KOPT-K1 (cell line): Measurements from ENCODE around the gene ICOS.

ENCODE experiments used
- H3K27ac ChIP-seq: fragments of 200-600 bp; sonication (generic); 2 replicates; pipeline ENCODE4 v1.5.1; 2016; ENCODE audit warnings: antibody characterized with exemption, mild to moderate bottlenecking, low read depth, low read length; ENCODE audit not compliant: poor library complexity, severe bottlenecking
- H3K36me3 ChIP-seq: fragments of 200-600 bp; sonication (generic); 2 replicates; pipeline ENCODE4 v1.5.1; 2017; ENCODE audit warnings: antibody characterized with exemption, mild to moderate bottlenecking, low read length, moderate library complexity; ENCODE audit not compliant: insufficient read depth
- H3K9me3 ChIP-seq: fragments of 200-600 bp; sonication (generic); 2 replicates; pipeline ENCODE4 v1.5.1; 2017; ENCODE audit warnings: antibody characterized with exemption, low read length, mild to moderate bottlenecking; ENCODE audit not compliant: insufficient read depth, poor library complexity, severe bottlenecking

Gene ICOS, protein sequence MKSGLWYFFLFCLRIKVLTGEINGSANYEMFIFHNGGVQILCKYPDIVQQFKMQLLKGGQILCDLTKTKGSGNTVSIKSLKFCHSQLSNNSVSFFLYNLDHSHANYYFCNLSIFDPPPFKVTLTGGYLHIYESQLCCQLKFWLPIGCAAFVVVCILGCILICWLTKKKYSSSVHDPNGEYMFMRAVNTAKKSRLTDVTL

DNA sequence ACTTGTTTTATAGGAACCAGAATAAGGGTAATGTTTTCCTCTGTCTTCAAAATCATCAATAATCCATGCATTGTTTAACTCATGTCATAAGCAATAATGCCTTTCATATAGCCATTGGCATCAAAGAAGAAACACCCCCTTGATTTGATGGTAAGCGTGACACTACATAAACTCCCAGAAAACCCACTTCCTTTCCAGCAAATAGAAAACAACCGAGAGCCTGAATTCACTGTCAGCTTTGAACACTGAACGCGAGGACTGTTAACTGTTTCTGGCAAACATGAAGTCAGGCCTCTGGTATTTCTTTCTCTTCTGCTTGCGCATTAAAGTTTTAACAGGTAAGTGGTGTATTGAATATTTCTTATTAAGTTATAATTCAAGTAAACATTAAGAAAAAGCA is at the start of gene ICOS:
TSS of gene ICOS (plus strand) at position 229 of the 400 bp plus-strand sequence. CDS start at position 281, 52 bp downstream.
- Histone ChIP-seq H3K27ac (peak within 1 kb of the TSS; percentile 98), H3K36me3 (peaks cover 6% of the 10 kb centered on the region; the same call in 1 of the 2 replicates), H3K9me3 (no peaks in the 10 kb centered on the region)

DNA sequence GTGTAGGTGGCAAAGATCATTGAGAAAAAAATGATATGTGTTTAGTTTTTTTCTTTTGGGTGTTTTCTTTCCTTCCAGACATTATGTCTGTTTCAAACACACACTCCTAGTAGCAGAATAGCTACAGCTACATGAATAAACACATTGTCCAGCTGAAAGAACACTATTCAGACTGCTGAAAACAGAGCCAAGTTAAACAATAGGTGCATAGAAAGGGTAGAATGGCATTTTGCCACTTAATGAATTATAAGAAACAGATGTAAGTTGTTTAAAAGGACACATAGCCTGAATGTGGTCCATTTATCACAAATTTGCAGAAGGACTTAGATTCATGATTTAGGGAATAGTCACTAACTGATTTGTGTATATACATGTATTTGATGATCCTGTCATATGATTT is 48.9 kb upstream of the ICOS start:
- Histone ChIP-seq H3K27ac (no peak overlapping the region), H3K36me3 (no peaks in the 10 kb centered on the region), H3K9me3 (no peaks in the 10 kb centered on the region)

DNA sequence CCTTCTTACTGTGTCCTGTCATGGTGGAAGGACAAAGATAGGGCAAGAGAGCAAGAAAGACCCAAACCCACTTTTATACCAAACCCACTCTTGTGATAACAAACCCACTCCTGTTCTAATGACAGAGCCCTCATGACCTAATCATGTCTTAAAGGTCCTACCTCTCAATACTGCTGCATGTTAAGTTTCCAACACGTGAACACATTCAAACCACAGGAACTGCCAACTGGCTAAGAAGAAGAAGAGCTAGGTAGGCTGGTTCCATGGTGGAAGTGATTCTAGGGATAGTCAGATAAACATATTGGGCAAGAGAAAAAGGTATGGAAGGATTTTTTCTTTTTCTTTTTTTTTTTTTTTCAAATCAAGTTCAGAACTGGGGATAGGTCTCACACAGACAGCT is 47.0 kb upstream of the ICOS start:
- no peaks in the 10 kb centered on the region for H3K36me3 ChIP-seq
- no peak overlapping the region for H3K27ac ChIP-seq

DNA sequence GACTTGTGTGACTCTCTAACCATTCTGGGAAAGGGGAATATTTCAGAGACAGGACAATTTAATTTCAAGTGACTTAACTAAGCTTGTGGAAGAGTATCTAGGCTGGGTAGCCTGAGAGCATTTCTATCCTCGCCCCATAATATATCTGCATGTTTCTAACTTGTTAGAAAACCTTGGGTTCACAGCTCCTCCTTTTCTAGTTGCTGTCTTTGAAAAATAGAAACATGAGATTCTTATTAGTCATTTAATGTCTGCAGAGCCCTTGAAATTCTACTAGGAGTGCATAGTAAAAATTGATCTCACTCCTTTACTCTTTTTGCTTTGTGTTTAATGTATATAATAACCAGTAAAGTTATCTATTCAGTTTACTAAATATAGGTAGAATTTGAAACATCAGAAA is 46.6 kb upstream of the ICOS start:
- H3K36me3 ChIP-seq, result no peaks in the 10 kb centered on the region
- H3K27ac ChIP-seq, result no peak overlapping the region
- H3K9me3 ChIP-seq, result no peaks in the 10 kb centered on the region

More for the DNA sequence above, 47.0 kb upstream of the ICOS start:
- H3K9me3 ChIP-seq, result no peaks in the 10 kb centered on the region

DNA sequence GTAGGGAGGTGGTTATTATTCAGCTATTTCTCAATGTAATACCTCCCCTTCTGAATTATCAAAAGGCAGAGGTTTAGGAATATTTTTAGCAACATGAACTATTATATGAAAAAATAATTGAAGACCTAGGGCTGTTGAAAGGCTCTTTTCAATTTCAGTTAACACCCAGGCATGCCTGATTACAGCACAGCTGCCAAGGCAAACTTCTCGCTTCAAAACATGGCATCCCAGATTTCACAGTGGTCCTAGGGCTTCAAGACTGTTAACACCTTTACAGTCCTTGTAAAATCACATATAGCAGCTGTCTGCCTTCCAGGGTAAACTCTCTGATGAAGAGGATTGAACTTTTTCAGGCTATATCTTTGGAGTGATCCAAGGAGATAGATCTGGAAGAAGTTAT is 45.8 kb upstream of the ICOS start:
- Histone ChIP-seq H3K9me3 (no peaks in the 10 kb centered on the region), H3K27ac (no peak overlapping the region), H3K36me3 (no peaks in the 10 kb centered on the region)

DNA sequence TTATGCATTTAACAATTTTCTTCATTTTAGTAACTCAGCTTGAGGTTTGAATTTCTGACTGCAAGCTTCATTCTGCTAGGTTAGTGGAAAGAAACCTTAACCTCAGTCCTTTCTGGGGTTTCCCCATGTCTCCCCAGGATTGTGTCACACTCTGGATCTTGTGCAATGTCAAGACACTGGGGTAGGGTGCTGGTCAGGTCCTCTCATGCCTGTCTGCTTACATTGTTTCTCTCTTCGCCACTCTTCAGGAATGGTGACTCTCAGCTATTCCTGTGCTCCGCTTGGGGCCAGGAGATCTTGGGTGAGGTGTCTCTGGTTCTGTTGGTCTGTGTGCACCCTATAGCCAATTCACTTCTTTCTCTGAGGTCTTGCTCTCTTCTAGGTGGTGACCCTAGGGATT is 45.1 kb upstream of the ICOS start:
- Histone ChIP-seq H3K36me3 (no peaks in the 10 kb centered on the region), H3K27ac (no peak overlapping the region), H3K9me3 (no peaks in the 10 kb centered on the region)

DNA sequence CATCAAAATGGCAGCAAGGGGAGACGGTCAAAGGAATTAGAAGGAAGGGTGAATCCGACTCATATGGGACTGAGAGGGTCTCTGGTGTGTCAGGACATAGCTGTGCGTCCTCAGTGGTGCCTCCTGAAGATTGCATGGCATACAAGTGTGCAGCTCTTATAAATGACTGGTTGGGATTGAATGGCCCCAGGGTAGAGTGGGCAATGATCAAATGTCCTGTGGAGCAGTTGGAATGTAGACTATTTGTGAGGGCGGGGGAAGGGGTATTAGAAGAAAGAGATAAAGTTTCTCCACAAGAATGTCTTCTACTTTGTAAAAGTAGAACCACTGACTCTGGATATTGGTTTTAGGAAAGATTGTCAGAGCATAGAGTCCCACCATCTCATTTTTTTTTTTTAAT is 44.4 kb upstream of the ICOS start:
- Histone ChIP-seq H3K27ac (no peak overlapping the region), H3K36me3 (no peaks in the 10 kb centered on the region), H3K9me3 (no peaks in the 10 kb centered on the region)

DNA sequence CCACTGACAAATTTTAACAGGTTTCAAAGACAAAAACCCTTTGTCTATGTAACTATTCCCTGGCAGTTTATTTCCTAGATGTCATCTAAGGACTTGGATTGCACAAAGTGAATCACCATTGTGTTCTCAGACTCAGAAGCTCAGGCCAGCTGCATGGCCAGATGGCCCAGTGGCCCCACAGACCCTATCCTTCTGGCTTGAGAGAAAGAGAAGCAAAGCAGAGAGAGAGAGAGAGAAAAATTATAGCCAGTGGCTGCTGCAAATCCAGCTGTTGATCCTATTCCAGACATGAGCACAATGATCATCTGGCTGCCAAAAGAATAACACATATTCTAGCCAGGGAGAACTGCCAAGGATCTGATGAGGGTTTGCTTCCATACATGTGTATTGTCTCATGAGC is 43.2 kb upstream of the ICOS start:
- H3K27ac ChIP-seq, result no peak overlapping the region
- no peaks in the 10 kb centered on the region for H3K36me3 ChIP-seq
- H3K9me3 ChIP-seq, result no peaks in the 10 kb centered on the region

DNA sequence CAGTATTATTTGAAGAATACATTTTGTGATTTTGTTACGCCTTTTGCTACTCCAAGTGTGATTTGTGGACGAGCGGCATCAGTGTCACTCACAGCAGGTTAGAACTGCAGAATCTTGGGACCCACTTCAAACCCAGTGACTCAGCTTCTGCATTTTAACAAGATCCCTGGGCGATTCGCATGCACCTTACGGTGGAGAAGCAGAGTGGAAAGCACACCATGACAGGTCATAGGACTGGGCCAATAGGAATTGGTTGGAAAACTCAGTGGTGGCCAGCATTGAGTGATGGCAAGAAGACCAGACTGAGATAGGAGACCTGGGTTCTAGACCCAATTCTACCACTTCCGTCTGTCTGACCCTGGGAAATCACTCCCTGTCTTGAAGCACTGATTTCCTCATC is 42.7 kb upstream of the ICOS start:
- Histone ChIP-seq H3K27ac (no peak overlapping the region), H3K9me3 (no peaks in the 10 kb centered on the region), H3K36me3 (no peaks in the 10 kb centered on the region)

DNA sequence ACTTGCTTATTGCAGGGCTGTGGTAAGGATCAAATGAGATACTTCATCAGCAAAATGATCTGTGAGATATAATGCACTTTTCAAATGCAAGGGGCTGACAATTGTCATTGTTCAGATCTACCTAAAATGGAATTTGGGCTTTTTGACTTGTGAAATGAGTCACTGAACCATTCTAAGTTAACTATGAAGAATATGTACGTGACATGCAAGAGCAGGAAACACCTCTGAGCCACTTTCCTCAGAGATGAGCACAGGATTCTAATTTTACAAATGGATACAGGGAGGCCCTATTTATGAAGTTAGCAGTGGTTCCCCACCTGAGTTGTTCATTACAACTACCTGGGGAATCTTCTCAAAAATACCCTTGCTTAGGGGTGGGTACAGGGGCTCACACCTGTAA is 42.3 kb upstream of the ICOS start:
- H3K9me3 ChIP-seq, result no peaks in the 10 kb centered on the region
- no peak overlapping the region for H3K27ac ChIP-seq
- no peaks in the 10 kb centered on the region for H3K36me3 ChIP-seq

DNA sequence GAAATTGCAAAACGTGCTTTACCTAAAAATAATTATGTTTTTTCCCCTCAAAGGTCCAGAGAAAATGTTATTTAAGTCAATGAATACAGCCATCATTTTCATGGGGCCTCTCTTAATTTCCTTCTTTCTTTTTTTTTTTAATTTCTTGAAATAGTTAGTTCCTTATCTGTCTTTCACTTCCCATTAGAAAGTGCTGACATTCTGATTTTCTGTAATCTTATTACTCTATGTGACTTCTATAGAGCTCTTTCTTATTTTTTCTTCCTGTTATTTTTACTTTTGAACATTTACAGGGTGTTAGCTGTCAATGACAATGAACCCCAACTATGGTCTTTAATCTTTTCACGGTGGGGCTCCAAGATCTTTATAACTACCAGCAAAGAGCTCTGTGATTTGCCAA is 39.0 kb upstream of the ICOS start:
- H3K9me3 ChIP-seq, result peaks cover 17% of the 10 kb centered on the region
- no peak overlapping the region for H3K27ac ChIP-seq
- H3K36me3 ChIP-seq, result no peaks in the 10 kb centered on the region

DNA sequence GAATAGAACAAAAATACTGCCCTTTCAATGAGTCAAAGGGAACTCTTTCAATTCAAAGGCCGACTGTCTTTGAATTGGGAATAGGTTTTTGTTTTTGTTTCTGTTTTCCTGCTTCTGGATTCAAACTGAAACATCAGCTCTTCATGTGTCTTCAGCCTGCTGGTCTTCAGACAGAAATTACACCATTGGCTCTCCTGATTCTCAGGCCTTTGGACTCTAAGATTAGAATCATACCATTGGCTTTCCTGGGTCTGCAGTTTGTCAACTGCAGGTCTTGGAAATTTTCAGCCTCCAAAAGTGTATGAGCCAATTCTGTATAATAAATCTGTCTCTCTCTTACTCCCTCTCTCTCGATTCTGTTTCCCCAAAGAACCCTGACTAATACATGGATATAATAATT is 37.9 kb upstream of the ICOS start:
- Histone ChIP-seq H3K27ac (no peak overlapping the region), H3K36me3 (no peaks in the 10 kb centered on the region), H3K9me3 (peaks cover 24% of the 10 kb centered on the region)

DNA sequence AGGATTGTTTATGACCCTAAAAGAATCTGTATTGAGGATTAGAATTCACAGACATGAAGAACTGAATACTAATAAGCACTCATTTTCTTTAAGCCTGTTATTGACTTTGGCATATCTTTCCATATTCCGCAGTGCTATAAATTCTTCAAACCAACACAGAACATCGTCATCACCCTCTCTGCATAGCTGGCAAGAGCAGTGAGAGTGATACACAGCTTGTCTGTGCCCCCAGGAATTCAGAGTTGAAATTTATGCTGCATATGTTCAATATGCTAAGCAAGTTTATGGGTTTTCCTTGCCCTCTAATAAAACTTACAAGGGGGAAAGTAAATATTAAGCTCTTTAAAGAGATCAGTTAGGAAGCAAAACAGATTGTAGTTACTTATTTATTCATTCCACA is 36.3 kb upstream of the ICOS start:
- no peak overlapping the region for H3K27ac ChIP-seq
- no peaks in the 10 kb centered on the region for H3K36me3 ChIP-seq
- peaks cover 29% of the 10 kb centered on the region for H3K9me3 ChIP-seq

DNA sequence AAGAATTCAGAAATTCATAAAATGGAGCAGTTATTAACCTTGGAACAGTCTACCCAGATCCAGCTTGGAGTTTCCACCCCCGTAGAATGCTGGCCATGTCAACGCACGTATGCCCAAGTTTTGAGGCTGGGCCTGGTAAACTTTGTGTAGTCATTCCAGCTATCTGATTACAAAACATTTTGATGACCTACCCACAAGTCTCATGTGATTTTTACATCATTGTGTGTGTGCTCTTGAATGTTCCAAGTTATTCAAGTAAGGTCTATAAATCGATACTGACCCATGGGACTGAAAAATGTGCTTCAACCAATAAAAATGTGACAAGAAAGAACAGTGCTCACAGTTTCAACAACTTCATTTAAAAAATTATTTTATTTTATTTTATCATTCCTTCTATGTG is 32.5 kb upstream of the ICOS start:
- no peak overlapping the region for H3K27ac ChIP-seq
- H3K9me3 ChIP-seq, result peaks cover 29% of the 10 kb centered on the region
- H3K36me3 ChIP-seq, result no peaks in the 10 kb centered on the region

DNA sequence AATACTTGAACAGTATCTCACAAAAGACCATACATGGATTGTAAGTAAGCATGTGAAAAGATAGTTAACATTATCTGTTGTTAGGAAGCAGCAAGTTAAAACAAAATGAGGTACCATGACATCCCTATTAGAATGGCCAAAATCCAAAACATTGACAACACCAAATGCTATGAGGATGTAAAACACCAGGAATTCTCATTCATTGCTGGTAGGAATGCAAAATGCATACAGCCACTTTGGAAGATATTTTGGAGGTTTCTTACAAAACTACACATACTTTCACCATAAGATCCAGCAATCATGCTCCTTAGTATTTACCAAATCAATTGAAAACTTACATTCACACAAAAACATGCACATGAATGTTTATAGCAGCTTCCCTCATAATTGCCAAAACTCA is 30.9 kb upstream of the ICOS start:
- Histone ChIP-seq H3K27ac (no peak overlapping the region), H3K9me3 (peaks cover 29% of the 10 kb centered on the region), H3K36me3 (no peaks in the 10 kb centered on the region)

DNA sequence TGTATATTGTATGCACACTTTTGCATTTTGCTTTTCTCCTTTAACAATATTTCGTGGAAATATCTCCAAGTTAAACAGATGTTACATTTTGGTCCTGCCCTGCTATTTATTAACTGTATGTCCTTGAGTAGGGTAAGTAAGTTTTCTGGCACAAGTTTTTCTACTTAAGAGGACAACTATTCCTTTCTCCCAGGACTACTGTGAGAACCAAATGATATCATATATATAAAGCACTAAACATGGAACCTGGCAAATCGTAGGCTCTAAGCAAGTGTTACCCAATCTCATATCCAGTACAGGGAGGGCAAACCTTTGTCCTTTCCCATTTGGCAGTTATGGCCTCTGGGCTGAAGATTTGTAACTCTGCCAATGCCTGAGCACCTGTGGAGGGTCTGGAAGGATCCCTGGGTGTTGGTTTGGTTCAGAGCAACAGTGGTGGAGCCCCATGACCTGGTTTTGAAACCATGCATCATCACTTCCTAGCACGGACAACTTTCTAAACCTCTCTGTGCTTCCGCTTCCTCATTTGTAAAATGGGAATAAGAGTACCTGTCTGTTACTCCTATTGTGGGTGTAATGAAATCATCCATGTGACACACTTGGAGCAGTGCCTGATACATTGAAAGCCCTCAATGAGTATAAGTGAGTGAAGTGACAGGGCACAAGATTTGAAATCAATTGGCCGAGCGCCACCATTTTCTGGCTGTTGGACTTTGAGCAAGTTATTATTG is 28.3 kb upstream of the ICOS start:
- Histone ChIP-seq H3K9me3 (peaks cover 5% of the 10 kb centered on the region), H3K27ac (no peak overlapping the region), H3K36me3 (no peaks in the 10 kb centered on the region)
